AG08396 (cell line): ENCODE measurements around the gene ATG13.

Experiments
- DNase-seq: peaks from one replicate; pipeline ENCODE4 v3.0.0; 2012; ENCODE audit warnings: low spot score, mixed read lengths

Gene ATG13

DNA sequence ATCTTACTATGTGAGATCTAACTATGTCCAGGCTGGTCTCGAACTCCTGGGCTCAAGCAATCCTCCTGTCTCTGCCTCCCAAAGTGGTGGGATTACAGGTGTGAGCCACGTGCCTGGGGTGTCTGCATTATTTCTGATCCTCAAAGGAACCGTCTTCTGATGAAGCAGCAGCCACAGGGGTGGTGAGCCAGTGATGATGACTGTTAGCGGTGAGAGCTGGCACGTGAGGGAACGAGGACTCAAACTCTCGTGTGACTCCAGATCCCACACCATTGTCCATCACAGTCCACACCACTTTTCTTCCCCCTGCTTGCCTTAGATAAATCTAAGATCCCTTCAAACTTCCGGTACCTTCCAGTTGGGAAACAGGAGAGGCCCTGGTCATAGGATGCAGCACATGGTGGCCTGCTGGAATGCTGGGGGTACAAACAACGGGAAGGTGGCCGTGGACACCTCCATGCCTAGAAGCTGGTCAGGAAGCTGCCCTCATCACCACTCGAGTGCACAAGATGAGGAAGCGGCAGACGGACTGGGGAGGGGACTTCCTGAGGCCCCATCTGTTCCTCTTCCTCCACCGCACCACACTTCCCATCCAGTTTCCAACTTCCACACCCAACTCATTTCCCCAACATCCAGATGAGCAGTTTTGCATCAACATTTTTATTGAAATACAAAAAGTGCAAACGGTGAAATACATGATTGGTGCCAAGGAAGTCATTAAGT is 59.2 kb downstream of the ATG13 start:
- DNase-seq, result no peak

- DNase-seq, result no peak
These were observed 59.8 kb downstream of the ATG13 start for GRCh38 chr11:46677169-46677568.

GRCh38 chr11:46677991-46678740 is 60.8 kb downstream of the ATG13 start:
- no peak for DNase-seq

GRCh38 chr11:46678741-46679130 is 61.4 kb downstream of the ATG13 start:
- no peak for DNase-seq

GRCh38 chr11:46679241-46680163 is 62.1 kb downstream of the ATG13 start:
- no peak for DNase-seq

DNA sequence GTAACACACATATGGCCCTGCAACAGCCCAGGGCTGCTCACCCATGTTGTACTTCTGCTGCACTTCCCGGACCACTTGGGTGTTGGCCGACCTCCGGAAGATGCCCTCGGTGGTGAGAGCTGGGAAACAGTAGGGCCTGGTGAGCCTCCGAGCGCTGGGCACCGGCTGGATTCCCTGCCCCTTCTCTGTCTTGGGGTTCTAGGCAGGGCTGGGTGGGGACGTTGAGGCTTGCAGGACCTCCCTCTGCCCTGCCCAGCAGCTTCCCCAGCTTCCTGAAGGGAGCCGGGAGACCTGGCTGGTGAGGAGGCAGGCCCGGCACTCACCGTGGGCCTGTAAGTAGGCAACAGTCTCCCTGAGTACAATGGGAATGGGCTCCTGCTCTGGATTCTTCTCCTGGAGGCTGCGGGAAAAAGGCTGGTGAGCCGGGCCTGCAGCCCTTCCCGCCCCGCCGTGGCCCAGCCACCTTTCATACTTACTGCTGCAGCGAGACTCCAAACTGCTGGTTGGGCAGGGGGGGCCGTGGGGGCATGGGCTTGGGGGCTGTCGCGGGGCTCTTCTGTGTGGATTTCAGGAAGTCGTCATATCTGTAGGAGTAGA is 62.9 kb downstream of the ATG13 start:
- DNase-seq, result no peak

- no peak for DNase-seq
These were observed 63.5 kb downstream of the ATG13 start for GRCh38 chr11:46680815-46681214.

DNA sequence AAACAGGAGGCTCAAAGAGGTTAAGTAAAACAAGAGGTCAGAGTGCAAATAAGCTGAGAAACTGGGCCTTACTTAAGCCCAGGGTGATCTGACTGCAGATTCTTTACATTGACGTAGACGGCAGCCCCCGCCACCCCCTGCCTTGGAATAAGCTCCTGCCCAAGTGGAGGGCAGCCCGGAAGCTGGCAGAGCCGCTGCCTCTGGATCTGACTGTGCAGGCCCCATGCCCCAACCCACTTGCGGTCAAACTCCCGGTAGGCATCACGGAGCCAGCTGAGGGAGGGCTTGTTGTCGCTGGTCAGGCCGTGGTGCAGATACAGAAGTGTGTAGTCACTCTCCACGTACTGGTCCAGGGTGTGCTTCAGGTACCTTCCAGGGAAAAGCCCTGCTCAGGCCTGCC is 64.5 kb downstream of the ATG13 start:
- DNase-seq, result no peak

DNA sequence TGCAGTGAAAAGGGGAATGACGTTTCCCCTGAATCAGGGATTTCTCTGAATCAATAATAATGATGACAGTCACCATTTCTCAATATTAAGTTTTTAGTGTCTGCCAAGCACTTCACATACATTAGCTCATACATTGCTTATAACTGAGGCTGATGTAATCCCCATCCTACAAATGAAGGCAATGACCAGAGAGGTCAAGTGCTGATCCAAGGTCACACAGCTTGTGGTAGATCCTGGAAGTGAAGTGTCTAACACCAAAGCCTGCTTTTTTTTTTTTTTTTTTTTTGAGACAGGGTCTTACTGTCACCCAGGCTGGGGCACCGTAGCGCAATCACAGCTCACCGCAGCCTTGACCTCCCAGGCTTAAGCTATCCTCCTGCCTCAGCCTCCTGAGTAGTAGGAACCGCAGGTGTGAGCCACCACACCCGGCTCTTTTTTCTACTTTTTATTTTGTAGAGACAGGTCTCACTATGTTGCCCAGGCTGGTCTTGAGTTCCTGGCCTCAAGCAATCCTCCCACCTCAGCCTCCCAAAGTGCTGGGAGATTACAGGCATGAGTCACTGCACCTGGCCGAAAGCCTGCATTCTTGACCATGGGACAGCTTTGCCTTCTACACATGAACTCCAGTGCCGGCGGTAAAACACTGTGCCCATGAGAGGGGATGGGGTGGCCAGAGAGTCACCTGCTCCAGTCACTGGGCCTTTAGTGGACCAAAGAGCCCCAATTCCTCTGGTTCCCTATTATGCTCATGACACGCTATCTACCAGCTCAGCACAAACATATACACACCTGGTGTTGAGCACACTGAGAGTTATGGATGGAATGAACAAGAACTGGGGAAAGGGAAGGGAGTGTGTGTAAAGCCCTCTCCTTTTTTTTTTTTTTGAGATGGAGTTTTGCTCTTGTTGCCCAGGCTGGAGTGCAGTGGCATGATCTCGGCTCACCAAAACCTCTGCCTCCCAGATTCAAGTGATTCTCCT is 65.7 kb downstream of the ATG13 start:
- DNase-seq, result no peak

DNA sequence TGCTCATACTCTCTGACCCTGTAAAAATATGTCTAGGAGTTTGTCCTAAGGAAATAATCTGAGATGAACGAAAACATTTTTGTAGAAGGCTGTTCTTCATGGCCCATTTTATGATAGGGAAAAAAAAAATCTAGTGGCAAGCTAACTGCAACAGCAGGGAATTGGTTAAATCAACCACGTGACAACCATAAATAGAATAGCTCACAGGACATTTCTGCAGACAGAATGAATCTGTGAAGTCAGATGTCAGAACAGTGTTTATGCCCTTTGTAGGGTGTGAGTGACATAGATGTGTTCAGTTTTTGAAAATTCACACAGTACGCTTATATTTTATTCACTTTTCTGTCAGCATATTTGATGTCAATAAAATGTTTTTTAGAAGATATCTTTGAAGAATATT is 67.0 kb downstream of the ATG13 start:
- DNase-seq, result no peak

GRCh38 chr11:46686886-46687795 is 69.8 kb downstream of the ATG13 start:
- DNase-seq, result peak; percentile 76

GRCh38 chr11:46690702-46691101 is 73.3 kb downstream of the ATG13 start:
- no peak for DNase-seq

DNA sequence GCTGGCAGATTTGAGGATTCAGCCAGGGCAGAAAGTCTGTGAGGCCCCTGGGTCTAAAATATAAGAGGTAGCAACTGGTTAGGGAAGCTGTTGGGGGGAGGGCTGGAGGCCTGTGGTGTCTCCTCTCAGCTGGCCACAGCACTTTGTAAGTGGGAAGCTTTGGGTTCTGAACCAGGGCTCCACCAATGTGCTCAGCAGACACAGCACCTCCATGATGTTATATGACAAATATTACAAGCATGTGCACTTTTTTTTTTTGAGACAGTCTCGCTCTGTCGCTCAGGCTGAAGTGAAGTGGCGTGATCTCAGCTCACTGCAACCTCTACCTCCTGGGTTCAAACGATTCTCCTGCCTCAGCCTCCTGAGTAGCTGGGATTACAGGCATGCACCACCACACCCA is 75.1 kb downstream of the ATG13 start:
- no peak for DNase-seq

DNA sequence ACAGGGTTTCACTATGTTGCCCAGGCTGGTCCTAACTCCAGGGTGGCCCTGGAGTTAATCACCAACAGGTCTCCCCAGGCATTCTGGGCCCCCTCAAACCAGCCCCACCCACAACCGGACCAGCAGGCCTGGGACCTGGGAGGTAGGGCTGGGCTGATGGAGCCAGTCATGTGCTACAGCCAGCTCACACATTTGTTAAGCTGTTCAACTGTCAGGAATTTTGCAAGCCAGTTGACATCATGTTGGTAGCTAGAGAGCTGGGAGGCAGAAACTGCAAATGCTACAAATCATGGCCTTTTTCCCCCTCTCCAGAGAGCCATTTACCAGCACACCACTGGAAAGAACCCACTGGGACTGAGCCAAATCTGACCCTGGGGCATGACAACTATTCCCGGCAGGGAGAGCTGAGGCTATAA is 76.3 kb downstream of the ATG13 start:
- DNase-seq, result no peak

DNA sequence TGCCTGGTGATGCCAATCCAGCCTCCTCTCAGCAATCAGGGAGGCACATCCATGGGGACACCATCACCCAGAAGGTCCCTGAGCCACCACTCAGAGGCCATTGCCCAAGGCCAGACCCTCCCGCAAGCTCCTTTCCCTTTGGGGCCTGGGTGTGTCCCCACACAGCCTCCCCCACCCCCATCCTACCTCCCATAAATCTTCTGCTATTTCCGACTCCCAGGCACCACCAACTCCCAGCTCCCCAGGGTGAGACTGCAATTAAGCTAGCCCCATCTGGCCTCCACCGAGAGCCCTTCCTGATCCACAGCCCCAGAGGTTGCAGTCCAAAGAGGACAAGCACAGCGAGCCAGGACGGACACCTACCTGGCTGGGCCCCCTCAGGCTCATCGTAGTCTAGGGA is 76.7 kb downstream of the ATG13 start:
- no peak for DNase-seq

DNA sequence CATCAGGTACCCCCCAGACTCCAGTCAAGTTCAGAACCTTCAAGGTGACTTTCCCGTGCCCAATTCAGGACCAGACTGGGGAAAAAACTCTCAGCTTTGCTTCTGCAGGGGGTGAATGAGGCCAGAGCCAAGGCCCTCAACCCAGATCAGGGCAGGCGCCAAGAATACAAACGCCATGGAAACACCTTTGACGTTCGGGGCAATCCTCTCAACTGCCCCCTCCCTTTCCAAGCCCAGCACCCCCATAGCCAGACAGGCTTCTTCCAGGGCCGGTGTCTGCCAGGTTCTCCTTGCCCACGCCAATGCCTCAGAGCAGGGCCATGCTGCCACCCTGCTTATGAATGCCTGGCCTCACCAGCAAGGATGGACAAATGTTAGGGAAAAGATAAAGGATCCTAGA is 77.3 kb downstream of the ATG13 start:
- no peak for DNase-seq

GRCh38 chr11:46695345-46696211 is 78.2 kb downstream of the ATG13 start:
- DNase-seq, result no peak

- no peak for DNase-seq
These were observed 78.8 kb downstream of the ATG13 start for GRCh38 chr11:46696212-46696558.

- DNase-seq, result no peak
These were observed 80.0 kb downstream of the ATG13 start for GRCh38 chr11:46697303-46697702.
